ENCODE measurements around the gene HHEX.

The HHEX gene

DNA sequence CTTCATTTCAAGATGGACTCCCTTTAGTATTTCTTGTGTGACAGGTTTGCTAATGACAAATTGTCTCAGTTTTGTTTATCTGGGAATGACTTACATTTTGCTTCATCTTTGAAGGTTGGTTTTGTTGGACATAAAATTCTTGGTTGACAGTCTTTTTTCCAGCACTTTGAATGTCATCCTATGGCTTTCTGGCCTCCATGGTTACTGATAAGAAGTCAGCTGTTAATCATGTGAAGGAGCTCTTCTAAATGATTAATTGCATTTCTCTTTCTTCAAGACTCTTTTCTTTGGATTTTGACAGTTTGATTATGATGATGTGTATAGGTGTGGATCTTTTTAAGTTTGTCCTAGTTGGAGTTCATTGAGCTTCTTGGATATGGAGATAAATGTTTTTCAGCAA, 26.9 kb upstream of the HHEX start:
- TF ChIP-seq, protein P1, sequence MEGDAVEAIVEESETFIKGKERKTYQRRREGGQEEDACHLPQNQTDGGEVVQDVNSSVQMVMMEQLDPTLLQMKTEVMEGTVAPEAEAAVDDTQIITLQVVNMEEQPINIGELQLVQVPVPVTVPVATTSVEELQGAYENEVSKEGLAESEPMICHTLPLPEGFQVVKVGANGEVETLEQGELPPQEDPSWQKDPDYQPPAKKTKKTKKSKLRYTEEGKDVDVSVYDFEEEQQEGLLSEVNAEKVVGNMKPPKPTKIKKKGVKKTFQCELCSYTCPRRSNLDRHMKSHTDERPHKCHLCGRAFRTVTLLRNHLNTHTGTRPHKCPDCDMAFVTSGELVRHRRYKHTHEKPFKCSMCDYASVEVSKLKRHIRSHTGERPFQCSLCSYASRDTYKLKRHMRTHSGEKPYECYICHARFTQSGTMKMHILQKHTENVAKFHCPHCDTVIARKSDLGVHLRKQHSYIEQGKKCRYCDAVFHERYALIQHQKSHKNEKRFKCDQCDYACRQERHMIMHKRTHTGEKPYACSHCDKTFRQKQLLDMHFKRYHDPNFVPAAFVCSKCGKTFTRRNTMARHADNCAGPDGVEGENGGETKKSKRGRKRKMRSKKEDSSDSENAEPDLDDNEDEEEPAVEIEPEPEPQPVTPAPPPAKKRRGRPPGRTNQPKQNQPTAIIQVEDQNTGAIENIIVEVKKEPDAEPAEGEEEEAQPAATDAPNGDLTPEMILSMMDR (IDR thresholded peaks at IDR 0.05), result no peak
- no peak for TF ChIP-seq ZFX (IDR thresholded peaks at IDR 0.05; ENCODE audit: borderline replicate concordance)
- H3K27ac ChIP-seq, result no peak overlapping the region

DNA sequence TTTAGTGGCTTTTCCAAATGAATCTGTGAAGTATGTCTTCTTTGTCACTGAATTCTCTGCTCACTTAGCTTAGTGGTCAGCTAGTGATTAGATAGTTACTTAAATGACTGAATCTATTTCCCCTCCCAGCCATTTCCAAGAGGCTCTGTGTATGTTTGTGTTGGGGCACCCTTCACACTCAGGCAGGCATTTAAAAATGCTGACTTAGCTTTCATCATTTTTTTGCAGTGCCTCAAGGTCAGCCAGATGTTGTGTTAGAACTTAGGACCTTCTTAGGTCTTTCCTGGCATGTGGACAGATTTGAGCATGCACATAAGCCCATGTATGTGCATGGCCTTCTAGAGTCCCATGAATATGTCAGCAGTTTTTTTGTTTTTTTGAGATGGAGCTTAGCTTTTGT, 25.4 kb upstream of the HHEX start:
- no peak for TF ChIP-seq ZFX (IDR thresholded peaks at IDR 0.05; ENCODE audit: borderline replicate concordance)
- TF ChIP-seq, protein P1 (IDR thresholded peaks at IDR 0.05), result no peak
- no peak overlapping the region for H3K27ac ChIP-seq

DNA sequence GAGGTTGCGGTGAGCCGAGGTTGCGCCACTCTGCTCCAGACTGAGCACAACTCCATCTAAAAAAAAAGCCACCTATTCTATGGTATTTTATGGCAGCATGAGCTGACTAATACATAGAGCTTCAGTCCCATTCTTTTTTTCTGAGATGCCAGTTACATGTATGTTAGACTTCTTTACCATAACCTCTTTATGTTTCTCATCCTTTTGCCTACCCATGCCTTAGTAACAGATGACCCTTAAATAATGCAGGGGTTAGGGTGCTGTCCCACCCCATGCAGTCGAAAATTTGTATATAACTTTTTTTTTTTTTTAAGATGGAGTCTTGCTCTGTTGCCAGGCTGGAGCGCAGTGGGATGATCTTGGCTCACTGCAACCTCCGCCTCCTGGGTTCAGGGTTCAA, 22.7 kb upstream of the HHEX start:
- no peak overlapping the region for H3K27ac ChIP-seq
- TF ChIP-seq, protein P1 (IDR thresholded peaks at IDR 0.05), result no peak
- TF ChIP-seq ZFX (IDR thresholded peaks at IDR 0.05; ENCODE audit: borderline replicate concordance), result no peak

DNA sequence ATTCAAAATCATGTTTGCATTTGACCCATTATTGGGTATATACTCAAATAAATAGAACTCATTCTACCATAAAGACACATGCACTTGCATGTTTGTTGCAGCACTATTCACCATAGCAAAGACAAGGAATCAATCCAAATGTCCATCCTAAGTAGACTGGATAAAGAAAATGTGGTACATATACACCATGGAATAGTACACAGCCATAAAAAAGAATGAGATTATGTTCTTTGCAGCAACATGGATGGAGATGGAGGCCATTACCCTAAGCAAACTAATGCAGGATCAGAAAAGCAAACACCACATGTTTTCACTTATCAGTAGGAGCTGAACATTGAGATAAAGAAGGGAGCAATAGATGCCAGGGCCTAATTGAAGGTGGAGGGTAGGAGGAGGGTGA, 12.0 kb upstream of the HHEX start:
- no peak for TF ChIP-seq ZFX (IDR thresholded peaks at IDR 0.05; ENCODE audit: borderline replicate concordance)
- TF ChIP-seq, protein P1 (IDR thresholded peaks at IDR 0.05), result no peak
- no peak overlapping the region for H3K27ac ChIP-seq

DNA sequence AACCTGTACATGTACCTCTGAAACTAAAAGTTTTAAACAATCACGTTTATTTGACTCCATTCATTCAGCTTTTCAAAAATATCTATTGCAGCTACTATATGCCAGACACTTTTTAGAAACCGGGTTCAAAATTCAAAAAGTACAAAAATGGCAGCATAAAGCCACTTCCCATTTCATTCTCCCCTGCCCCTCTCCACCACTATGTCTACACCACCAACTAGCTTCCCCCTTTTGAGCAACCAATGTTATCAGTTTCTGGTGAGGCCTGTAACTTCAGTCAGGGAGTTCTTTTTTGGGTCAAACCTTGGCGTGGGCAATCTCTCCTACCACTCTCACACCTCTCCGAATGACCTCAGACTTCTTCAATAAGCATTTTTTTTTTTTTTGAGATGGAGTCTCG, 11.5 kb upstream of the HHEX start:
- H3K27ac ChIP-seq, result no peak overlapping the region
- TF ChIP-seq, protein P1 (IDR thresholded peaks at IDR 0.05), result no peak
- no peak for TF ChIP-seq ZFX (IDR thresholded peaks at IDR 0.05; ENCODE audit: borderline replicate concordance)

DNA sequence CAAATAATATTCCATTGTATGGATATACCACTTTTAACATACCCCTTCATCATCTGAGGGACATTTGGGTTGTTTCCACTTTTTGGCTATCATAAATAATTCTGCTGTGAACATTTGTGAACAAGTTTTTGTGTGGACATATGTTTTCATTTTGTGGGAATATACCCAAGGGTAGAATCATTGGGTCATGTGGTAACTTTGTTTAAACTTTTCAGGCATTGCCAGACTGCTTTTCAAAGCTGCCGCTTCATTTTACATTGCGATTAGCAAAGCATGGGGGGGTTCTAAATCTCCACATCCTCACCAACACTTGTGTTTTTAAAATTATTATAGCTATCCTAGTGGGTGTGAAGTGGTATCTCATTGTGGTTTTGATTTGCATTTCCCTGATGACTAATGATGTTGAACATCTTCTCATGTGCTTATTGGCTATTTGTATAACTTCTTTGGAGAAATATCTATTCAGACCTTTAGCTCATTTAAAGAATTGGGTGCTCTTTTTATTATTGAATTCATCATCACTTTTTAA, 8.4 kb upstream of the HHEX start:
- H3K27ac ChIP-seq, result no peak overlapping the region
- TF ChIP-seq ZFX (IDR thresholded peaks at IDR 0.05; ENCODE audit: borderline replicate concordance), result no peak
- TF ChIP-seq, protein P1 (IDR thresholded peaks at IDR 0.05), result no peak

DNA sequence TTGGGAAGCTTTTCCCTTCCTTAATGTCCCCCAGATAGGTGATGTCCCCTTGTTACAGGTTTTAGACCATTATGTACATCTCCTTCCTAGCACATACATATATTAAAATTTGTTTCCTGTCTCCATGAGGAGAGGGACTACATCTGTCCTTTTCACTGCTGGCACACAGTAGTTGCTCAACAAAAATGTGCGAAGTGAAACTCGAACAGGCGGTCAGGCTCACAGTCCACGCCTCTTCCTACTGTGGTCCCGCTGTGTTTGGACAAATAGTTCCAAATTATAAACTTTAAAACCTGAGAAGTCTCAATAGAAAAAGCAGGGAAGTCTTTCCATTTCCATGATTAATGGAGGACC, 1.2 kb upstream of the HHEX start:
- H3K27ac ChIP-seq, result no peak overlapping the region
- TF ChIP-seq, protein P1 (IDR thresholded peaks at IDR 0.05), result no peak
- no peak for TF ChIP-seq ZFX (IDR thresholded peaks at IDR 0.05; ENCODE audit: borderline replicate concordance)

Measured in 22Rv1 (cell line).